IPS-18a (cell line): Measurements from ENCODE around the gene UFC1.

ENCODE experiments used
- H3K27ac ChIP-seq: one replicate; pipeline ENCODE4 v1.5.1; 2013; ENCODE audit warnings: low read length
- H3K27me3 ChIP-seq: one replicate; pipeline ENCODE4 v1.6.1; 2013; ENCODE audit warnings: mild to moderate bottlenecking, low read length; ENCODE audit not compliant: control insufficient read depth, insufficient read depth
- H3K36me3 ChIP-seq: one replicate; pipeline ENCODE4 v1.6.1; 2013; ENCODE audit warnings: low read depth, low read length; ENCODE audit not compliant: control insufficient read depth
- H3K4me1 ChIP-seq: one replicate; pipeline ENCODE4 v1.6.1; 2013; ENCODE audit warnings: low read depth, low read length; ENCODE audit not compliant: control insufficient read depth
- H3K4me3 ChIP-seq: one replicate; pipeline ENCODE4 v1.5.1; 2013; ENCODE audit warnings: low read length
- H3K9ac ChIP-seq: one replicate; pipeline ENCODE4 v1.6.1; 2013; ENCODE audit warnings: mild to moderate bottlenecking, low read length, moderate library complexity
- H3K9me3 ChIP-seq: one replicate; pipeline ENCODE4 v1.6.1; 2013; ENCODE audit warnings: low read depth, low read length; ENCODE audit not compliant: control insufficient read depth

Gene UFC1

GRCh38 chr1:161121042-161121650, 32.6 kb upstream of the UFC1 start:
- peaks cover 45% of the 10 kb centered on the region for H3K36me3 ChIP-seq
- H3K9me3 ChIP-seq, result no peaks in the 10 kb centered on the region
- no peak overlapping the region for H3K9ac ChIP-seq
- no peak overlapping the region for H3K27ac ChIP-seq
- H3K4me3 ChIP-seq, result no peak overlapping the region
- H3K4me1 ChIP-seq, result peaks cover 11% of the 10 kb centered on the region
- H3K27me3 ChIP-seq, result no peaks in the 10 kb centered on the region

- Histone ChIP-seq H3K36me3 (peaks cover 48% of the 10 kb centered on the region), H3K27me3 (no peaks in the 10 kb centered on the region), H3K4me3 (no peak overlapping the region), H3K9me3 (no peaks in the 10 kb centered on the region), H3K27ac (no peak overlapping the region), H3K4me1 (peaks cover 11% of the 10 kb centered on the region), H3K9ac (no peak overlapping the region)
Observed at GRCh38 chr1:161121834-161122233, 31.9 kb upstream of the UFC1 start.

- Histone ChIP-seq H3K9ac (no peak overlapping the region), H3K36me3 (peaks cover 57% of the 10 kb centered on the region)
Observed at GRCh38 chr1:161122967-161123366, 30.8 kb upstream of the UFC1 start.

GRCh38 chr1:161127649-161128048, 26.1 kb upstream of the UFC1 start:
- H3K9me3 ChIP-seq, result no peaks in the 10 kb centered on the region
- H3K9ac ChIP-seq, result no peak overlapping the region
- no peak overlapping the region for H3K4me3 ChIP-seq
- H3K27ac ChIP-seq, result no peak overlapping the region
- H3K36me3 ChIP-seq, result peaks cover 45% of the 10 kb centered on the region
- H3K4me1 ChIP-seq, result peaks cover 9% of the 10 kb centered on the region
- H3K27me3 ChIP-seq, result no peaks in the 10 kb centered on the region

More at GRCh38 chr1:161122967-161123366, 30.8 kb upstream of the UFC1 start:
- Histone ChIP-seq H3K4me3 (no peak overlapping the region), H3K27me3 (no peaks in the 10 kb centered on the region), H3K4me1 (peaks cover 11% of the 10 kb centered on the region), H3K9me3 (no peaks in the 10 kb centered on the region), H3K27ac (no peak overlapping the region)

- Histone ChIP-seq H3K9me3 (no peaks in the 10 kb centered on the region), H3K4me3 (no peak overlapping the region), H3K36me3 (peaks cover 38% of the 10 kb centered on the region), H3K4me1 (peaks cover 9% of the 10 kb centered on the region), H3K9ac (no peak overlapping the region), H3K27me3 (no peaks in the 10 kb centered on the region), H3K27ac (no peak overlapping the region)
Observed at GRCh38 chr1:161128591-161129420, 25.0 kb upstream of the UFC1 start.

- Histone ChIP-seq H3K4me1 (peaks cover 9% of the 10 kb centered on the region), H3K27ac (no peak overlapping the region), H3K4me3 (peak overlapping the region; percentile 84), H3K9me3 (no peaks in the 10 kb centered on the region), H3K36me3 (peaks cover 28% of the 10 kb centered on the region), H3K9ac (no peak overlapping the region), H3K27me3 (no peaks in the 10 kb centered on the region)
Observed at GRCh38 chr1:161130266-161130665, 23.5 kb upstream of the UFC1 start.

GRCh38 chr1:161131523-161132409, 22.0 kb upstream of the UFC1 start:
- H3K4me1 ChIP-seq, result peaks cover 9% of the 10 kb centered on the region
- peak overlapping the region; percentile 88 for H3K9ac ChIP-seq
- peaks cover 26% of the 10 kb centered on the region for H3K36me3 ChIP-seq
- peak overlapping the region; percentile 59 for H3K27ac ChIP-seq
- peak overlapping the region; percentile 84 for H3K4me3 ChIP-seq
- no peaks in the 10 kb centered on the region for H3K9me3 ChIP-seq
- no peaks in the 10 kb centered on the region for H3K27me3 ChIP-seq

GRCh38 chr1:161132410-161133219, 21.2 kb upstream of the UFC1 start, which contains the start of gene DEDD:
Gene DEDD, minus strand, starts transcription at chr1:161132667. Its CDS starts 8,205 bp downstream, at chr1:161124462.
- Histone ChIP-seq H3K36me3 (peaks cover 20% of the 10 kb centered on the region), H3K4me3 (peak within 1 kb of the TSS; percentile 84), H3K27ac (peak within 1 kb of the TSS; percentile 98), H3K4me1 (peaks cover 9% of the 10 kb centered on the region), H3K9ac (peak within 1 kb of the TSS; percentile 88), H3K27me3 (no peaks in the 10 kb centered on the region), H3K9me3 (no peaks in the 10 kb centered on the region)

- peaks cover 9% of the 10 kb centered on the region for H3K4me1 ChIP-seq
- H3K4me3 ChIP-seq, result peak overlapping the region; percentile 84
- peak overlapping the region; percentile 88 for H3K9ac ChIP-seq
- no peaks in the 10 kb centered on the region for H3K27me3 ChIP-seq
- H3K36me3 ChIP-seq, result peaks cover 13% of the 10 kb centered on the region
- H3K9me3 ChIP-seq, result no peaks in the 10 kb centered on the region
- H3K27ac ChIP-seq, result peak overlapping the region; percentile 98
Observed at GRCh38 chr1:161133220-161133740, 20.5 kb upstream of the UFC1 start.

- no peak overlapping the region for H3K9ac ChIP-seq
- H3K9me3 ChIP-seq, result no peaks in the 10 kb centered on the region
- H3K27ac ChIP-seq, result no peak overlapping the region
- H3K36me3 ChIP-seq, result no peaks in the 10 kb centered on the region
- H3K4me3 ChIP-seq, result no peak overlapping the region
- no peaks in the 10 kb centered on the region for H3K27me3 ChIP-seq
- no peaks in the 10 kb centered on the region for H3K4me1 ChIP-seq
Observed at GRCh38 chr1:161137881-161138280, 15.9 kb upstream of the UFC1 start.
